Upper lobe of right lung (tissue), 1 donor: ENCODE data around the gene FZR1. TPM values are rescaled to one million over a fixed set of nuclear protein-coding genes. Genes with fewer than 3 reads are reported as not detected.

Experiments
- ATAC-seq: fragments of 200-7000 bp; cut with Tn5 transposase; one replicate; pipeline ENCODE4 v1.9.1; 2020; ENCODE audit warnings: mild to moderate bottlenecking, moderate library complexity
- DNase-seq: peaks from one replicate; pipeline ENCODE4 v3.0.0-alpha.2; 2020
- H3K27ac ChIP-seq: fragments of 200-600 bp; one replicate; pipeline ENCODE4 v1.8.0; 2022
- H3K27me3 ChIP-seq: fragments of 200-600 bp; one replicate; pipeline ENCODE4 v1.8.0; 2022; ENCODE audit warnings: mild to moderate bottlenecking
- H3K36me3 ChIP-seq: fragments of 200-600 bp; one replicate; pipeline ENCODE4 v1.8.0; 2022
- H3K4me1 ChIP-seq: fragments of 200-600 bp; one replicate; pipeline ENCODE4 v1.8.0; 2022
- H3K4me3 ChIP-seq: fragments of 200-600 bp; one replicate; pipeline ENCODE4 v1.8.0; 2022; ENCODE audit warnings: mild to moderate bottlenecking
- H3K9me3 ChIP-seq: fragments of 200-600 bp; one replicate; pipeline ENCODE4 v1.8.0; 2022
- CTCF ChIP-seq: fragments of 200-600 bp; IDR thresholded peaks from one replicate; pipeline ENCODE4 v1.8.0; 2022; ENCODE audit warnings: antibody characterized with exemption
- intact Hi-C: fragments of 100-400 bp; cut with DNase I; formaldehyde crosslinking; loops from one replicate; pipeline ENCODE4 v1.11.0; 2022
- long read RNA-seq: library from polyadenylated mRNA; unstranded; transcript quantifications from one replicate; pipeline ENCODE4 v2.0.0, GENCODE V29; 2021
- total RNA-seq: library from RNA; stranded (reverse); fragmentation: NEBNext Ultra II Directional; extraction: Animal tissue kit (Norgen Biotek cat#: 25700); gene quantifications from one replicate; pipeline ENCODE4 v1.2.1, GENCODE V29; 2021
- donor health status: DM: no; HTN: yes; CAD: no; lungs with severe emphysema.

FZR1 gene
- total RNA-seq, result 30.8 TPM
- long read RNA-seq, full-length matches to known transcripts, result 51 of 81 reads
- long read RNA-seq, partial matches to known transcripts, result 7 of 81 reads
- long read RNA-seq, other reads (novel, unspliced or antisense), result 23 of 81 reads

DNA sequence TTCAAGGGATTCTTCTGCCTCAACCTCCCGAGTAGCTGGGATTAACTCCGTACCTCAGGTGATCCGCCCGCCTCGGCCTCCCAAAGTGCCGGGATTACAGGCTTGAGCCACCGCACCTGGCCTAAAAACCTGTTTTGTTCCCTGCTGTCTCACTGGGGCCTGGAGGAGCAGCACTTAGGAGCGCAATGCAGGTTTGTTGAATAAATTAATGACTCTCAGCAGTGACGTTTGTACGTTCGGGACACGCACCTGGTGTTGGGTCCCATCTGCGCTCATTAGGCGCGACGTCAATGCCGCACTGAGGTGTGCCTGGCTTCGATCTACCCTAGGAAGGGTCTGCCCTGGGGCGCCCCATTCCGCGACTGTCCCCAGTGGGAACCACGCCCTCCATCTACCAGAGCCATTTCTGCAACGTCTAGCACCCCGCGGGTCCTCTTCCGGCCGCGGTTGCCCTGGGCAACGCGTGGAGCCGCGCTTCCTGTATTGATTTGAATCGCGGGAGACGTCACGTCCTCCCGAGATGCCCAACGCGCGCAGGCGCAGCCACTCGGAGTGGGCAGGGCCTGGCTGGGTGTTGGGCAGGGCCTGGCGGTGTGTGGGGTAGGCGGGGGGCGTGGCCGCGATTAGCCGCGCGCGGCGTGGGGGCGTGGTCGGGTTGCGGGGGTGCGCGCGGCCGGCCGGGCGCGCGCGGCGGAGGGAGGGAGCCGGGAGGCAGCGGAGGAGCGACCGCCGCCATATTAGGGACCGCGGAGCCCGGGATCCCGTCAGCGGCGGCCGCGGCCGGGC lies at the start of gene FZR1:
FZR1 (plus strand) TSS at position 714 of the 786 bp plus-strand sequence. CDS start 16,679 bp downstream, outside the sequence.
- Histone ChIP-seq H3K4me1 (peaks cover 17% of the 10 kb centered on the region), H3K36me3 (no peaks in the 10 kb centered on the region), H3K27ac (peak within 1 kb of the TSS; percentile 95), H3K4me3 (peak within 1 kb of the TSS; percentile 75), H3K27me3 (no peaks in the 10 kb centered on the region), H3K9me3 (no peaks in the 10 kb centered on the region)
- peak; percentile 98 for ATAC-seq
- TF ChIP-seq CTCF, result peak; percentile 6
- intact Hi-C loops, result no loop called here
- DNase-seq, result peak; percentile 100

GRCh38 chr19:3456925-3457527 lies 49.1 kb upstream of the FZR1 start:
- no peak for TF ChIP-seq CTCF
- peak; percentile 57 for DNase-seq
- Histone ChIP-seq H3K9me3 (no peaks in the 10 kb centered on the region), H3K4me1 (peaks cover 20% of the 10 kb centered on the region), H3K27me3 (no peaks in the 10 kb centered on the region), H3K27ac (peak overlapping the region; percentile 80), H3K36me3 (peaks cover 66% of the 10 kb centered on the region), H3K4me3 (no peak overlapping the region)
- no peak for ATAC-seq
- intact Hi-C loops, result no loop called here

DNA sequence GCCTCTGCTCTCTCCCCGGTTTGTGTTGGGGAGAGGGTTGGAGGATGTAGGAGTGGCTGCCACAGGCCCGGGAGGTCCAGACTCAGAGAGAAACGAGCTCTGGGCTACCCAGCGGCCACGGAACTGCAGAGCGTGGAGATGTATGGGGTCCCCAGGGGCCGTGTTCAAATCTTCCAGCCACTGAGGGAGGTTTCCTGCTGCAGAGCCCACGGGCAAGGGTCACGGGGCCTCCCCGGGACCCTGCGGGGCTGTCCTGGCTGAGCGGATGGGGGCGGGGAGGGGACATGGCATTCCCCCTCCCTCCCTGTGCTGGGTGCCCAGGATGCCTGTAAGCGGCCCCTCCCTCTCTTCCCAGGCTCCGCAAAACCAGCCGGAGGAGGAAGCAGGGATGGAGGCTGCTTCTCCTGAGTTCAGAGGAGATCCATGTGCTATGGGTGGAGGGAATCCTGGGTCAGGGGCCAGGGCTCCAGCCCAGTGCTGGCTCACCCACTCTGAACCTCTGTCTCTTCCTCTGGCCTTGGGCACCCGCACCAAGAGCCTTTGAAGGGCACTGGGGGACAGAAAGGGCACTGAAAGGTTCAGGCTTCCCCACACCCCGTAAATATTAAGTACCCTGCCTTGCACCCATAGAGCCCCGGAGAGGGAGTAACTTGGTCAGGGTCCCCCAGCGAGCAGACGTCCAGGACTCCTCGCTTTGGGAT lies 48.4 kb upstream of the FZR1 start:
- no peak for ATAC-seq
- Histone ChIP-seq H3K27me3 (no peaks in the 10 kb centered on the region), H3K4me3 (no peak overlapping the region), H3K4me1 (peaks cover 20% of the 10 kb centered on the region), H3K36me3 (peaks cover 65% of the 10 kb centered on the region), H3K9me3 (no peaks in the 10 kb centered on the region), H3K27ac (peak overlapping the region; percentile 80)
- intact Hi-C loops, result no loop called here
- peak; percentile 54 for DNase-seq
- TF ChIP-seq CTCF, result no peak

GRCh38 chr19:3458229-3459088 lies 47.7 kb upstream of the FZR1 start:
- DNase-seq (peak; percentile 56), ATAC-seq (no peak)
- H3K27ac ChIP-seq, result peak overlapping the region; percentile 80
- peaks cover 20% of the 10 kb centered on the region for H3K4me1 ChIP-seq
- H3K9me3 ChIP-seq, result no peaks in the 10 kb centered on the region
- peaks cover 65% of the 10 kb centered on the region for H3K36me3 ChIP-seq
- intact Hi-C loops, result no loop called here
- TF ChIP-seq CTCF, result no peak
- no peaks in the 10 kb centered on the region for H3K27me3 ChIP-seq
- H3K4me3 ChIP-seq, result no peak overlapping the region
